Measurements from ENCODE around the gene PSMD6.

PSMD6 gene

DNA sequence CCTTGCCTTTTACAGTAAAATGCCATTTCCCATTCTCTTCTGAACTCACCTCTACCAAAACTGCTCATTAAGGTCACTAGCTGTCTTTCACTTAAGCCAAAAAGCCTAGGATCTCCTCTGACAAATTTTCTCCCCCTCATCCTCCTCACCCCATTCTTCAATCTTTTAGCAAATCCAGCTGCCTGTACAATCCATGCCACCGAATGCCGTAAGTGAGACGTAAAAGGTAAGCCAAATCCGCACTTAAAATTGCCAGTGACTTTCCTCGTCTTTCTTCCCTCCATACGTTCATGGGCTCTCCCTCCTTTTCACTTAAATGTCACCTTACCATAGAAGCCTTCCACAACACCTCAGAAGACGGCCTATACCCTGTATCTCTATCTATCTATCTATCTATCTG, 13.8 kb downstream of the PSMD6 start:
- ChIA-PET POLR2A (no interaction called here), CTCF (interaction anchor here (1.2 to 4.7 kb wide), 5 partner anchors 9 to 15 kb away, joined by 3 to 37 read pairs (median 7); partner anchors contain the start of gene PSMD6)
- TF ChIP-seq, protein P1, sequence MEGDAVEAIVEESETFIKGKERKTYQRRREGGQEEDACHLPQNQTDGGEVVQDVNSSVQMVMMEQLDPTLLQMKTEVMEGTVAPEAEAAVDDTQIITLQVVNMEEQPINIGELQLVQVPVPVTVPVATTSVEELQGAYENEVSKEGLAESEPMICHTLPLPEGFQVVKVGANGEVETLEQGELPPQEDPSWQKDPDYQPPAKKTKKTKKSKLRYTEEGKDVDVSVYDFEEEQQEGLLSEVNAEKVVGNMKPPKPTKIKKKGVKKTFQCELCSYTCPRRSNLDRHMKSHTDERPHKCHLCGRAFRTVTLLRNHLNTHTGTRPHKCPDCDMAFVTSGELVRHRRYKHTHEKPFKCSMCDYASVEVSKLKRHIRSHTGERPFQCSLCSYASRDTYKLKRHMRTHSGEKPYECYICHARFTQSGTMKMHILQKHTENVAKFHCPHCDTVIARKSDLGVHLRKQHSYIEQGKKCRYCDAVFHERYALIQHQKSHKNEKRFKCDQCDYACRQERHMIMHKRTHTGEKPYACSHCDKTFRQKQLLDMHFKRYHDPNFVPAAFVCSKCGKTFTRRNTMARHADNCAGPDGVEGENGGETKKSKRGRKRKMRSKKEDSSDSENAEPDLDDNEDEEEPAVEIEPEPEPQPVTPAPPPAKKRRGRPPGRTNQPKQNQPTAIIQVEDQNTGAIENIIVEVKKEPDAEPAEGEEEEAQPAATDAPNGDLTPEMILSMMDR (IDR thresholded peaks at IDR 0.05; ENCODE audit: control extremely low read depth, extremely low read depth, low read depth, missing control alignments) = no peak
- no peak for DNase-seq (ENCODE audit: extremely low spot score)

DNA sequence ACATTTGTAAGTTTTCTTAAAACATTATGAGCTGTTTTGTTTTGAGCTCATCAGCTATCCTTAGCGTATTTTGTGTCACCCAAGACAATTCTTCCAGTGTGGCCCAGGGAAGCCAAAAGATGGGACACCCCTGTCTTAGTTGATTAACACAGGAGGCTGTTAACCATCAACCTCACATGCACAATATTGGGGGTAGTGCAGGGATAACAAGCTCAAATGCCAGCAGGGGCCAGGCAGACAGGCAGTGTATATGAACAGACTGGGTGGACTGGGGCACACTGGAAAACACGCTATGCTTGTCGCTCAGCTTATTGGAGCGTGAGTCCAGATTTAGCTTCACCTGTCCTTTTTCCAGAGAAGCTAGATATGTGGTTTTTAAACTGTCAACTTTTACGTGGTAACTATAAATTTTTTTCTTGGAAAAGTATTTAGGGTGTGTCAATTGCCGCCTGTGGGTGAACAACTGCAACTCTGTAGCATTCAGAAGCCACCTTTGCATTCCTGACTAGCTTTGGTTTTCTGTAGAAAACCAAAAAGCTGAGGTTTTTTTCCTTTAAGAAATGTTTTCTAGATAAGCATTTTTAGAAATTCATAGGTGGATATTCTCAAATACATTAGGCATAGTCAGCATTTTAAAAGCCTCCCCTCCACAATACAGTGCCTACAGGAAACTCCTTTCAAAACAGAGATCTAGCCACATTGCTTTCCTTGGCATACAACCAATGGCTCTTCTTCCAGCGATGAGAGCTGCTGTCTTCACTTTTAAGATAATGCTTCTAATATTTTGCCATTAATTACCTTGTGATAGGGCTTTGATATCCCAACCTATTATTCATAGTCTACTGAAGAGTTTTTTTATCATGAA, 14.6 kb downstream of the PSMD6 start:
- ChIA-PET POLR2A (no interaction called here), CTCF (interaction anchor here (0.9 to 4.7 kb wide), 13 partner anchors 10 to 454 kb away, joined by 3 to 37 read pairs (median 6); partner anchors contain the start of genes C3orf49 and PSMD6)
- DNase-seq (ENCODE audit: extremely low spot score) = no peak
- TF ChIP-seq, protein P1 (IDR thresholded peaks at IDR 0.05; ENCODE audit: control extremely low read depth, extremely low read depth, low read depth, missing control alignments) = no peak

DNA sequence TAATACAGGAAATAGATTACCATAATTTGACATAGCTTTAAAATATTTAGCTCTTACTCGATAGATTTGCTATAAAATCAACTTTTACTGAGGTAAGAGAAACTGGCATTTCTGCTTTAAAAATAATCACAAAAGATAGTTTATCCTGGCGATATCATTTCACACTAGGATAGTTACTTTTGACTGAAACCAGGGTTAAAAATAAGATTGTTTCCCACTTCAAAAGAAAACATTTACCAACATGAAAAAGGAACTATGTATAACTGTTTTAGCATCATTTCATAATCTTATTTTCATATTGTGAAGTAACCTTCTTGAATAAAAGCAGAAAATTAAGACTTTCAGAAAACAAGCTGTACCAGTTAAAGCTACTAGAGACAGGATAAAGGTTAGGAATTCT, 15.3 kb downstream of the PSMD6 start:
- POLR2A ChIA-PET = no interaction called here
- TF ChIP-seq, protein P1 (IDR thresholded peaks at IDR 0.05; ENCODE audit: control extremely low read depth, extremely low read depth, low read depth, missing control alignments) = no peak

GRCh38 chr3:64003589-64003988, 19.7 kb downstream of the PSMD6 start:
- no peak for DNase-seq (ENCODE audit: extremely low spot score)
- CTCF ChIA-PET = interaction anchor here (1.3 to 3.6 kb wide), 3 partner anchors 10 to 42 kb away, joined by 5 to 34 read pairs (median 19); partner anchors contain the start of gene PSMD6
- TF ChIP-seq, protein P1 (IDR thresholded peaks at IDR 0.05; ENCODE audit: control extremely low read depth, extremely low read depth, low read depth, missing control alignments) = no peak
- POLR2A ChIA-PET = no interaction called here

More for the DNA sequence above, 15.3 kb downstream of the PSMD6 start:
- no peak for DNase-seq (ENCODE audit: extremely low spot score)
- CTCF ChIA-PET = interaction anchor here (0.9 to 4.7 kb wide), 13 partner anchors 9 to 455 kb away, joined by 3 to 37 read pairs (median 6); partner anchors contain the start of genes C3orf49 and PSMD6

- TF ChIP-seq, protein P1 (IDR thresholded peaks at IDR 0.05; ENCODE audit: control extremely low read depth, extremely low read depth, low read depth, missing control alignments) = no peak
- ChIA-PET POLR2A (no interaction called here), CTCF (interaction anchor here (1.3 to 3.6 kb wide), 3 partner anchors 9 to 40 kb away, joined by 5 to 34 read pairs (median 19); partner anchors contain the start of gene PSMD6)
- DNase-seq (ENCODE audit: extremely low spot score) = no peak
Measured at GRCh38 chr3:64002233-64002632, 21.1 kb downstream of the PSMD6 start.

DNA sequence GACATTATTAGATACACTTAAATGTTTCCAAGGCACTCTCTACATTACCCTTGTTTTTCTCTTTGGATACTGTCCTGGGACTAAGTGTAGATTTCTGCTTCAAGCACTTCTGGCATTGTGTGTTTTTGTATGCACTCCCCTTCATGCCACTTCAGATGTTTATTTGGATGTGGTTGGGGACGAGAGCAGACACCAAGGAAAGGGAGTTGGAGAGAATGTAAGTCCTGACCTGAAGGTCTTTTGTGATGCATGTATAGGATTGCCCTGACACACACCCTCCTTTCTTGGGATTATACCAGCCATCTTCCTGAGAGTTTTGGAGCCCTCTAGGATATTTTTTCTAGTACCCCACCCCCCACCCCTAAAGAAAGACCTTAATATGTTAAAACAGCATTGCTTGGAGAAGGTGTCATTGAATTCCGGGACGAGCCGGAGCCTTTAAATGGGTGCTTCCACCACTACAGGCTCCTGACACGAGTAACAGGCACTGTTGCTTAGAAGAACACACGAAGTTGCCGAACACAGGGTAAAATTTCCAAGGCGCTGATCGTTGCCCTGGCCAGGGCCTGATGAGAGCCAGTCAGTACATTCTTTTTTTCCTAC, 22.7 kb downstream of the PSMD6 start:
- TF ChIP-seq, protein P1 (IDR thresholded peaks at IDR 0.05; ENCODE audit: control extremely low read depth, extremely low read depth, low read depth, missing control alignments) = no peak
- DNase-seq (ENCODE audit: extremely low spot score) = no peak
- ChIA-PET CTCF (interaction anchor here (1.1 kb wide), 1 partner anchor 8 kb away, joined by 4 read pairs; no protein-coding TSS in a partner anchor), POLR2A (no interaction called here)
